22Rv1 (cell line): ENCODE data around the gene PCDHGA9.
"Not testable (repeated sequence)": the region's sequence is repeated elsewhere in the genome, so short reads cannot be mapped to it uniquely, and the experiment has no call there.

Experiments
- H3K27ac ChIP-seq: fragments of 450-650 bp; 2 replicates; pipeline ENCODE4 v1.5.1; 2017
- CTCF ChIP-seq: fragments of 450-650 bp; IDR thresholded peaks from 2 replicates; pipeline ENCODE4 v1.5.1; 2017; ENCODE audit warnings: mild to moderate bottlenecking
- ZFX ChIP-seq: fragments of 450-650 bp; IDR thresholded peaks from 2 replicates; pipeline ENCODE4 v1.6.1; 2017; ENCODE audit warnings: antibody characterized with exemption, borderline replicate concordance

PCDHGA9 gene

GRCh38 chr5:141387557-141388311 lies 14.8 kb upstream of the PCDHGA9 start, which contains the start of gene PCDHGB4:
TSS of gene PCDHGB4 (plus strand) at chr5:141387698. CDS start at chr5:141387885, 187 bp downstream.
- H3K27ac ChIP-seq, result not testable (repeated sequence)
- peak; percentile 71 for TF ChIP-seq CTCF

- TF ChIP-seq ZFX, result no peak
- no peak for TF ChIP-seq CTCF
Observed at GRCh38 chr5:141388661-141389060, 13.9 kb upstream of the PCDHGA9 start.

GRCh38 chr5:141389153-141390042 lies 13.2 kb upstream of the PCDHGA9 start:
- TF ChIP-seq ZFX, result no peak
- TF ChIP-seq CTCF, result no peak
- H3K27ac ChIP-seq, result no peak overlapping the region

More at GRCh38 chr5:141388661-141389060, 13.9 kb upstream of the PCDHGA9 start:
- H3K27ac ChIP-seq, result no peak overlapping the region

- peak; percentile 32 for TF ChIP-seq CTCF
- TF ChIP-seq ZFX, result no peak
- no peak within 1 kb of the TSS for H3K27ac ChIP-seq
Observed at GRCh38 chr5:141392429-141393198, 10.0 kb upstream of the PCDHGA9 start, which contains the start of gene PCDHGA8. TSS of gene PCDHGA8 (plus strand) at chr5:141392633. CDS start at chr5:141392814, 181 bp downstream.

- no peak overlapping the region for H3K27ac ChIP-seq
- TF ChIP-seq CTCF, result no peak
- TF ChIP-seq ZFX, result no peak
Observed at GRCh38 chr5:141393267-141393666, 9.3 kb upstream of the PCDHGA9 start.

- not testable (repeated sequence) for H3K27ac ChIP-seq
Observed at GRCh38 chr5:141394401-141395187, 8.0 kb upstream of the PCDHGA9 start.

GRCh38 chr5:141397756-141398551 lies 4.6 kb upstream of the PCDHGA9 start, which contains the start of gene PCDHGB5:
TSS of gene PCDHGB5 (plus strand) at chr5:141397947. CDS start at chr5:141398128, 181 bp downstream.
- not testable (repeated sequence) for H3K27ac ChIP-seq
